ENCODE data around the gene LNX1.
"Not testable (repeated sequence)": the region's sequence is repeated elsewhere in the genome, so short reads cannot be mapped to it uniquely, and the experiment has no call there.

The LNX1 gene

GRCh38 chr4:53409479-53409878 is 181.8 kb downstream of the LNX1 start:
- in situ Hi-C loops (cut with MboI; ENCODE audit: low sequenced_read_pairs) = not testable (repeated sequence)
